NCI-H2196 treated with DMSO at 0.1 percent for 48 hours (cell line): ENCODE measurements around the gene FDPS.
"Not testable (repeated sequence)": the region's sequence is repeated elsewhere in the genome, so short reads cannot be mapped to it uniquely, and the experiment has no call there.

ENCODE experiments used
- DNase-seq: peaks from one replicate; lab custom pipeline; 2025; ENCODE audit not compliant: unreplicated experiment; lab: John Stamatoyannopoulos, UW

Gene FDPS

GRCh38 chr1:155285063-155285462 lies 23.6 kb upstream of the FDPS start:
- no peak for DNase-seq

DNA sequence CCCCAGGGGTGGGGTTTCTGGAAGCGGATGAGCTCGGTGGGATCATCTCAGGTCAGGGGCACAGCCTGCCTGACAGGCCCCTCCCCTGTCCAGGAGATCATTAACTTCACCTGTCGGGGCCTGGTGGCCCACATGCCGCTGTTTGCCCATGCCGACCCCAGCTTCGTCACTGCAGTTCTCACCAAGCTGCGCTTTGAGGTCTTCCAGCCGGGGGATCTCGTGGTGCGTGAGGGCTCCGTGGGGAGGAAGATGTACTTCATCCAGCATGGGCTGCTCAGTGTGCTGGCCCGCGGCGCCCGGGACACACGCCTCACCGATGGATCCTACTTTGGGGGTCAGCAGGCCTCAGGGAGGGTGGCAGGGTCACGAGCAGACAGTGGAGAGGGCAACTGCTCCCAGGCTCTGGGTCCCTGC lies 23.0 kb upstream of the FDPS start:
- no peak for DNase-seq

- DNase-seq, result no peak
Observed at GRCh38 chr1:155286544-155286943, 22.1 kb upstream of the FDPS start.

DNA sequence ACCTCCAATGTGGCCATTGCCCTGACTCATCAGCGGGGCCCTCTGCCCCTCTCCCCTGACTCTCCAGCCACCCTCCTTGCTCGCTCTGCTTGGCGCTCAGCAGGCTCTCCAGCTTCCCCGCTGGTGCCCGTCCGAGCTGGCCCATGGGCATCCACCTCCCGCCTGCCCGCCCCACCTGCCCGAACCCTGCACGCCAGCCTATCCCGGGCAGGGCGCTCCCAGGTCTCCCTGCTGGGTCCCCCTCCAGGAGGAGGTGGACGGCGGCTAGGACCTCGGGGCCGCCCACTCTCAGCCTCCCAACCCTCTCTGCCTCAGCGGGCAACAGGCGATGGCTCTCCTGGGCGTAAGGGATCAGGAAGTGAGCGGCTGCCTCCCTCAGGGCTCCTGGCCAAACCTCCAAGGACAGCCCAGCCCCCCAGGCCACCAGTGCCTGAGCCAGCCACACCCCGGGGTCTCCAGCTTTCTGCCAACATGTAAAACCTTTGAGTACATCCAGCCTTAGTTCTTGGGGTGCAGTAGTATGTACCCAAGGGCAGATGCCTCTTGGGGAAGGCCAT lies 20.6 kb upstream of the FDPS start:
- DNase-seq, result no peak

- not testable (repeated sequence) for DNase-seq
Observed at GRCh38 chr1:155291006-155291405, 17.7 kb upstream of the FDPS start.

DNA sequence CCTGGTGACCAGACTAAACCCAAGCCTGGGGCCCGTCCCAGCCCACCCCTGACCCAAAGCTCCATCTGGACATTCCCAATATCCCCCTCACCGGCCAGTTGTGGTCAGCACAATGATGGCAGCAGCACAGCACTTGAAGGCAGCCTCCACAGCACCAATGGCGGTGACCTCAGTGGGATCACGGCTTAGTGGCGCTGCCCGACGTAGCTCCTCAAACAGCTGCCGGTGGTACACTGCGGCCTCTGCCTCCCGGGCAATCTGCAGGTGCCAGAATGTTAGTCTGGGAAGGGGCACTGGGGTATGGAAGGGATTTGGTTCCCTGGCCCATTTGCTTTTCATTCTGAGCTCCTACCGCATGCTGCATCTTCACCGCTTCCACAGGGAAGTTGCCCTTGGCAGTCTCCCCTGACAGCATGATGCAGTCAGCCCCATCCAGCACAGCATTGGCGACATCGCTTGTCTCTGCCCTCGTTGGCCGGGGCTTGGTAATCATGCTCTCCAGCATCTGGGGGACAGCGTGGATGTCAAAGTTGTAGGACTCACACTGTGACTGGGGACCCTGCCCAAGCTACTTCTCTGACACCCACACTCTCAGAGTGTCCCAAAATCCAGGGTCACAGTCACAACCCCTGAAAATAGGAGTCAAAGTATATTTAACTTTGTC lies 15.4 kb upstream of the FDPS start:
- no peak for DNase-seq

GRCh38 chr1:155294520-155295182 lies 14.0 kb upstream of the FDPS start:
- no peak for DNase-seq

DNA sequence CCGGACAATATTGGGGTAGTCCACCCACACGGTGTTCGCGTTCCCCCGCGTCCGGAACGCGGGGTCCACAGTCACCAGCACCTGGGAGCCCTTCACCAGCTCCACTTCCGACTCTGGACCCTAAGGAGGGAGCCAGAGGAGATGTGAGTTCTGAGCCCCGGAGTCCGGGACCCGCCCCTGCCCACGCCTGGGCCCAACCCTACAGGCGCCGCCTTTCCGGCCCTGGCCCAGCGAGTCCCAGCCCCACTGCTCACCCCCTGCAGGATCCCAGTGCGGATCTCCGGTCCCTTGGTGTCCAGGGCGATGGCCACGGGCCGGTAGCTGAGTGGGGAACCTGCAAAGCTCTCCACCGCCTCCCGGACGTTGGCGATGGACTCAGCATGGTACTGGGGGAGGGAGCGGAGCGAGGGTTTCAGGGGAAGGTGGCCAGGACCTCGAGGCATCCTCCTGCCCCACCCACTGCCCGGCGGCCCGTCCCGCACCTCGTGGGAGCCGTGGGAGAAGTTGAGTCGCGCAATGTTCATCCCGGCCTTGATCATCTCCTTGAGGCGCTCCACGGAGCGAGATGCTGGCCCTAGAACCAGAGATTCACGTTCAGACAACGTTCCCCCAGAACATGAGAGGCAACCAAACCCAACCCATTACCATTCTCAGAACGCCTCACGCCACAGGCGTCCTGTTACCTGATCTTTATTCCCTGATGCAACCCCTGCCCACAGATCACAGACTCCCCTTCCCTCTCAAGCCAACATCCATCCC lies 13.3 kb upstream of the FDPS start:
- DNase-seq, result no peak

DNA sequence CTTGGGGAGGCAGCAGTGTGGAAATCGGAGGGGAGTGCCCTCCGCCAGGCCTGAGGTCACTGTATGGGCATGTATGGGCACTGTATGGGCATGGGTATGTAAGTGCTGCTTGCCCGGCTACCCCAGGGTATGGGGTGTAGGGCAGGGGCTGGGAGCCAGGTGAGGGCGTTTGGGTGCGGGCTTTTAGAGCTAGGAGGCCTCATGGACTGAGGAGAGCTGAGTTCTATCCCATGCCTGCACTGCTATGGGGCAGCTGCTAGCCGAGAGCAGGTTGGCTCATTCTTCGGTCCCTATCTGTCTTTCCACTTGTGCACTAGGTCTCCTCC lies 12.8 kb upstream of the FDPS start:
- DNase-seq, result no peak

DNA sequence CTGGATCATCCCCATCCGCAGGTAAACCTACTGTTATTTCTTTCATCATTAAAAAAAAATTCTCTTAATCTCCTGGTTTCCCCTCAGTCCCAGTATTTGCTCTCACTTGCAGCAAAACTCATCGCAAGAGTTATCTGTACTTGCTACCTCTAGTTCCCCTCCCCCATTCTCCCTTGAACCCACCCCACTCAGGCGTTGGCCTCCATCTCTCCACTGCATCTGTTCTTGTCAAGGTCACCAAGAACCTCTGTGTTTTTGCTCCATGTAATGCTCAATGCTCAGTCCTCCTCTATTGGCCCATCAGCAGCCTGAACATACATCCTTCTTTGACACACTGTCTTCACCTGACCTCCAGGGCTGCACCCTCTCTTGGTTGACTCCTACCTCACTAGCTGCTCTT lies 12.0 kb upstream of the FDPS start:
- DNase-seq, result no peak

DNA sequence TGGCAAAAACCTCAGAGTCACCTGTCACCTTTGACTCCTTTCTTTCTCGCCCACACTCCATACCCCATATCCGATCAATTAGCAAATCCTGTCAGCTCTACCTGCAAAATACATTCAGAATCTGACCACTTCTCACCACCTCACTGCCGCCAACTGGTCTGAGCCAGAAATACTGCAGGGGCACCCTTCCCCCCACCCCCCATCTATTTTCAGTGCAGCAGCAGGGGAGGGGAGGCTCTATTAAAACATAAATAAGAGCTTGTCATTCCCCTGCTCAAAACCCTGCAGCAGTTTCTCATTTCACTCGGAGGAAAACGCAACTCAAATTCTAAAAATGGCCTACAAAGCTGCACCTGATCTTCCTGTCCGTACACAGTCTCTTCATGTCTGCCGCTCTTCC lies 11.3 kb upstream of the FDPS start:
- DNase-seq, result no peak

GRCh38 chr1:155300024-155300423 lies 8.6 kb upstream of the FDPS start:
- no peak for DNase-seq

- no peak for DNase-seq
Observed at GRCh38 chr1:155300553-155301329, 7.9 kb upstream of the FDPS start.

DNA sequence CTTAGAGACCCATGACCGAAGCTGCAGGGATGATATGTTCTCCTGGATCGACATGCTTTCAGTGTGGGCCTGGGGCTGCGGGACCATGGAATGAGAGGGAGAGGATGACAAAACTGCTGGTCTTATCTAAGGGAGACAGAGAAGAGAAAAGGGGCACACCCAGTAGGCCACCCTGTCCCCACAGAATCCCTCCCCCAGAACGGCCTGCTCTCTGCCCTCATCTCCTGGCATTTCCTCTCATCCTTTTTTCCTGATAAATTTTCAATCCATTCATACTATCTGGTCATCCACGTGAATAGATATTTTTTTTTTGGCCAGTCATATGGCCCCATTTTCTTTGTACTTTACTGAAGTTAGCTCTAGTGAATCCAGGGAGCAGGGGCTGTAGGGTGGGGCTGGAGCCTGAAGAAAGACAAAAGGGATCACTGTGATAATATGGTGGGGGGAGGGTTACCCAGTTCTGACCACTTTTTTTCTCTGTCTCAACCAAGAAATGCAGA lies 7.3 kb upstream of the FDPS start, which contains the start of gene PKLR:
Gene PKLR (minus strand): TSS at position 97 of the 500 bp plus-strand sequence. CDS start 43 bp downstream, at position 54.
- DNase-seq, result no peak

GRCh38 chr1:155304558-155305063 lies 4.1 kb upstream of the FDPS start:
- no peak for DNase-seq

- DNase-seq, result no peak
Observed at GRCh38 chr1:155305881-155306391, 2.7 kb upstream of the FDPS start.

DNA sequence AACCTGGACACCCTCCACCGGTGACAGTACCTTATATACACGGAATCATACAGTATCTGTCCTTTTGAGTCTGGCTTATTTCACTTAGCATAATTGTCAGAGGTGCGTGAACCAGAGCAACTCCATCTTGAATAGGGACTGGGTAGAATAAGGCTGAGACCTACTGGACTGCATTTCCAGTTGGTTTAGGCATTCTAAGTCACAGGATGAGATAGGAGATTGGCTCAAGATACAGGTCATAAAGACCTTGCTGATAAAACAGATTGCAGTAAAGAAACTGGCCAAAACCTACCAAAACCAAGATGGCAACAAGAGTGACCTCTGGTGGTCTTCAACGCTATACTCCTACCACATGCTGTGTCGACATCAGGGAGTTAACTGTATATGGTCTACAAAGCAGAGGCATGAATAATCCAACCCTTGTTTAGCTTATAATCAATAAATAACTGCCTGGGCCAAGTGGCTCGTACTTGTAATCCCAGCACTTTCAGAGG lies 1.4 kb upstream of the FDPS start:
- DNase-seq, result no peak

- DNase-seq, result no peak
Observed at GRCh38 chr1:155309423-155310021, 856 bp downstream of the FDPS start.

GRCh38 chr1:155313261-155313660 lies 4.6 kb downstream of the FDPS start:
- no peak for DNase-seq

DNA sequence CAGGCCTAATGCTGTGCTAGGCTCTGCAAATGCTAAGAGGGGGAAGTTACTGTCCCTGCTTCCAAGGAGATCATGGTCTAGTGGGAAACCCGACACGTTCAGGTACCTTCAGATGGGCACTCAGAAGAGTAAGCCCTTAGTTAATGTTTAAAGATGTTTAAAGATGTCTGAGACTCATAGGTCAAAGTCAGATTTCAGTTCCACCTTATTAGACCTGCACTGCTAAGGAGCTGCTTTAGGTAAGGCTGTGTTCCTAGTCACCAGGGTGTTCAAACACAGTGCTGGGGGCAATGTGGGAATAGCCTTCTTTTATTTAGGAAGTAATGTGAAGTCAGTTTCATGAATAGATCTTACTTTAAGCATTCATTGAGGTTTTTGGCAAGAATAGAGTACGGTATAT lies 8.3 kb downstream of the FDPS start:
- no peak for DNase-seq
